Muscle layer of duodenum (tissue), 2 donors: ENCODE measurements around the gene MFAP2.
A peak's percentile ranks its signal among the peaks of the same experiment; 100 is the strongest.

Experiments used
- H3K27ac ChIP-seq: one replicate; pipeline ENCODE4 v1.7.0; 2013; ENCODE audit warnings: mild to moderate bottlenecking, low read length
- H3K27me3 ChIP-seq: one replicate; pipeline ENCODE4 v1.7.0; 2013; ENCODE audit warnings: low read depth, mild to moderate bottlenecking, control low read depth, low read length
- H3K36me3 ChIP-seq, 2 donors: one replicate each; pipeline ENCODE4 v1.7.0; 2013; ENCODE audit warnings: low read length in 2 of 2, control low read depth in 1 of 2, mild to moderate bottlenecking in 1 of 2; ENCODE audit not compliant: insufficient read depth in 2 of 2, control insufficient read depth in 1 of 2
- H3K4me1 ChIP-seq, 2 donors: one replicate each; pipeline ENCODE4 v1.7.0; 2013; ENCODE audit warnings: low read length in 2 of 2, mild to moderate bottlenecking in 2 of 2, control low read depth in 1 of 2, moderate library complexity in 1 of 2; ENCODE audit not compliant: insufficient read depth in 2 of 2, control insufficient read depth in 1 of 2
- H3K4me3 ChIP-seq, 2 donors: one replicate each; pipeline ENCODE4 v1.7.0; 2013; ENCODE audit warnings: low read length in 2 of 2, low read depth in 1 of 2, mild to moderate bottlenecking in 1 of 2
- H3K9me3 ChIP-seq, 2 donors: one replicate each; pipeline ENCODE4 v1.7.0; 2013; ENCODE audit warnings: low read length in 2 of 2, control low read depth in 1 of 2, mild to moderate bottlenecking in 1 of 2; ENCODE audit not compliant: control insufficient read depth in 1 of 2
- donor health status: healthy.

MFAP2 gene

GRCh38 chr1:16978567-16979474 lies 1.6 kb downstream of the MFAP2 start:
- peak overlapping the region in 1 of 2 donors; percentile 56 for H3K4me3 ChIP-seq
- H3K27me3 ChIP-seq, result no peaks in the 10 kb centered on the region
- no peak overlapping the region for H3K27ac ChIP-seq
- no peaks in the 10 kb centered on the region for H3K36me3 ChIP-seq
- H3K4me1 ChIP-seq, result peaks cover 0 to 17% of the 10 kb centered on the region in 2 donors
- H3K9me3 ChIP-seq, result no peaks in the 10 kb centered on the region

GRCh38 chr1:16978139-16978538 lies 2.3 kb downstream of the MFAP2 start:
- Histone ChIP-seq H3K27ac (no peak overlapping the region), H3K27me3 (no peaks in the 10 kb centered on the region), H3K4me1 (peaks cover 0 to 17% of the 10 kb centered on the region in 2 donors), H3K9me3 (no peaks in the 10 kb centered on the region), H3K4me3 (no peak overlapping the region), H3K36me3 (no peaks in the 10 kb centered on the region)

GRCh38 chr1:16977377-16977776 lies 3.0 kb downstream of the MFAP2 start:
- H3K4me1 ChIP-seq, result peaks cover 0 to 17% of the 10 kb centered on the region in 2 donors
- H3K4me3 ChIP-seq, result no peak overlapping the region
- no peaks in the 10 kb centered on the region for H3K9me3 ChIP-seq
- H3K27ac ChIP-seq, result no peak overlapping the region
- no peaks in the 10 kb centered on the region for H3K27me3 ChIP-seq
- no peaks in the 10 kb centered on the region for H3K36me3 ChIP-seq

- no peaks in the 10 kb centered on the region for H3K36me3 ChIP-seq
- H3K4me3 ChIP-seq, result no peak overlapping the region
- no peaks in the 10 kb centered on the region for H3K27me3 ChIP-seq
- H3K4me1 ChIP-seq, result peaks cover 0 to 18% of the 10 kb centered on the region in 2 donors
- no peak overlapping the region for H3K27ac ChIP-seq
- H3K9me3 ChIP-seq, result no peaks in the 10 kb centered on the region
Measured at GRCh38 chr1:16976966-16977365, 3.5 kb downstream of the MFAP2 start.

GRCh38 chr1:16975838-16976237 lies 4.6 kb downstream of the MFAP2 start:
- Histone ChIP-seq H3K4me3 (no peak overlapping the region), H3K36me3 (no peaks in the 10 kb centered on the region), H3K9me3 (no peaks in the 10 kb centered on the region), H3K27ac (no peak overlapping the region), H3K27me3 (no peaks in the 10 kb centered on the region), H3K4me1 (peaks cover 0 to 24% of the 10 kb centered on the region in 2 donors)

- H3K36me3 ChIP-seq, result peaks cover 0 to 6% of the 10 kb centered on the region in 2 donors
- H3K4me1 ChIP-seq, result peaks cover 0 to 21% of the 10 kb centered on the region in 2 donors
- no peak overlapping the region for H3K4me3 ChIP-seq
- no peaks in the 10 kb centered on the region for H3K9me3 ChIP-seq
- H3K27ac ChIP-seq, result no peak overlapping the region
- no peaks in the 10 kb centered on the region for H3K27me3 ChIP-seq
Measured at GRCh38 chr1:16975211-16975610, 5.2 kb downstream of the MFAP2 start.

GRCh38 chr1:16973215-16973614 lies 7.2 kb downstream of the MFAP2 start:
- Histone ChIP-seq H3K9me3 (no peaks in the 10 kb centered on the region), H3K4me3 (no peak overlapping the region), H3K4me1 (peaks cover 0 to 10% of the 10 kb centered on the region in 2 donors), H3K27ac (no peak overlapping the region), H3K36me3 (peaks cover 0 to 18% of the 10 kb centered on the region in 2 donors), H3K27me3 (no peaks in the 10 kb centered on the region)

GRCh38 chr1:16972189-16972895 lies 8.1 kb downstream of the MFAP2 start:
- no peak overlapping the region for H3K4me3 ChIP-seq
- H3K36me3 ChIP-seq, result peaks cover 0 to 19% of the 10 kb centered on the region in 2 donors
- H3K9me3 ChIP-seq, result no peaks in the 10 kb centered on the region
- peaks cover 0 to 16% of the 10 kb centered on the region in 2 donors for H3K4me1 ChIP-seq
- H3K27me3 ChIP-seq, result no peaks in the 10 kb centered on the region
- H3K27ac ChIP-seq, result no peak overlapping the region

GRCh38 chr1:16971341-16972188 lies 8.9 kb downstream of the MFAP2 start:
- no peak overlapping the region for H3K27ac ChIP-seq
- no peaks in the 10 kb centered on the region for H3K27me3 ChIP-seq
- H3K4me3 ChIP-seq, result no peak overlapping the region
- H3K36me3 ChIP-seq, result peaks cover 0 to 19% of the 10 kb centered on the region in 2 donors
- peaks cover 0 to 24% of the 10 kb centered on the region in 2 donors for H3K4me1 ChIP-seq
- no peaks in the 10 kb centered on the region for H3K9me3 ChIP-seq

- peaks cover 5 to 30% of the 10 kb centered on the region in 2 donors for H3K36me3 ChIP-seq
- H3K4me1 ChIP-seq, result peaks cover 0 to 24% of the 10 kb centered on the region in 2 donors
- H3K4me3 ChIP-seq, result no peak overlapping the region
- no peaks in the 10 kb centered on the region for H3K27me3 ChIP-seq
- no peak overlapping the region for H3K27ac ChIP-seq
- H3K9me3 ChIP-seq, result no peaks in the 10 kb centered on the region
Measured at GRCh38 chr1:16970132-16970910, 10.1 kb downstream of the MFAP2 start.
